Activated CD4-positive, alpha-beta T cell treated with anti-CD3 and anti-CD28 coated beads, Interleukin-2, amount 10 ng/mL, durations not matched to agents 7 days and 5 days (primary cell): ENCODE results near the gene MRM2. TPM values are rescaled to one million over a fixed set of nuclear protein-coding genes. Genes with fewer than 3 reads are reported as not detected.

ENCODE experiments used
- CTCF ChIA-PET: fragments of 350-600 bp; sonication (Branson Sonifier 250); formaldehyde crosslinking; loops from one replicate; lab custom pipeline; 2021; ENCODE audit warnings: antibody characterized with exemption; lab: Charles Lee
- POLR2A ChIA-PET: fragments of 350-600 bp; sonication (Branson Sonifier 250); formaldehyde crosslinking; loops from one replicate; lab custom pipeline; 2021; ENCODE audit warnings: antibody characterized with exemption; lab: Charles Lee
- DNase-seq: peaks from one replicate; pipeline ENCODE4 v3.0.0-alpha.2; 2020
- H3K27ac Mint-ChIP-seq: one replicate; pipeline ENCODE4 v1.8.0; 2021; ENCODE audit warnings: mild to moderate bottlenecking, moderate library complexity, mixed read lengths
- H3K27me3 Mint-ChIP-seq: one replicate; pipeline ENCODE4 v1.8.0; 2021; ENCODE audit warnings: mixed read lengths
- H3K36me3 Mint-ChIP-seq: one replicate; pipeline ENCODE4 v1.8.0; 2021; ENCODE audit warnings: low read depth, mixed read lengths
- H3K4me1 Mint-ChIP-seq: one replicate; pipeline ENCODE4 v1.8.0; 2021; ENCODE audit warnings: mixed read lengths
- H3K4me3 Mint-ChIP-seq: one replicate; pipeline ENCODE4 v1.8.0; 2021; ENCODE audit warnings: mild to moderate bottlenecking, moderate library complexity, mixed read lengths
- H3K9me3 Mint-ChIP-seq: one replicate; pipeline ENCODE4 v1.8.0; 2021; ENCODE audit warnings: mixed read lengths
- total RNA-seq, 2 experiments: library from RNA; stranded (reverse); gene quantifications; one replicate each; pipeline ENCODE4 v1.2.3, GENCODE V29; 2021

MRM2 gene
- total RNA-seq, 2 experiments from 2014 or later = 28.6 to 28.8 TPM

DNA sequence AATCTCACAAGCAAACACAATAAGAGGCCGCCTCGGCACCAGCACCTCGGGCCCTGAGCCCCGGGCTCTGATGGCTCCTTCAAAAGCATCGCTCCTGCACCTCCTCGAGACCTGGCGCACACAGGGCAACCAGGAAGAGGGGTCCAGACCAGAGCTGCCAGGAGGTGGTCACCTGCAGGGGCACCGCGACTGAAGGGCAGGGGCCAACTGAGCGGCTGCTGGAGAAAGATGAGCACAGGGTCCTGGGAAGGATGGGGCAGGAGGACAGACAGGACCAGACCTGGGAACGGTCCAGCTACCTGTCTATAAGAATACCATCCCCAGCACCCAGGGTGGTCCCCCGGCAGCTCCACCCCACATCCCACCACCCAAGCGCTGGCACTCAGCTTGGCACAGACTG is 30.1 kb downstream of the MRM2 start:
- H3K4me1 Mint-ChIP-seq = peaks cover 16% of the 10 kb centered on the region
- ChIA-PET CTCF (interaction anchor here (0.6 to 1.2 kb wide), 2 partner anchors 12 to 14 kb away, joined by 3 read pairs; no protein-coding TSS in a partner anchor), POLR2A (no interaction called here)
- no peaks in the 10 kb centered on the region for H3K27me3 Mint-ChIP-seq
- no peak overlapping the region for H3K4me3 Mint-ChIP-seq
- no peak overlapping the region for H3K27ac Mint-ChIP-seq
- no peaks in the 10 kb centered on the region for H3K9me3 Mint-ChIP-seq
- peaks cover 37% of the 10 kb centered on the region for H3K36me3 Mint-ChIP-seq
- DNase-seq = no peak

DNA sequence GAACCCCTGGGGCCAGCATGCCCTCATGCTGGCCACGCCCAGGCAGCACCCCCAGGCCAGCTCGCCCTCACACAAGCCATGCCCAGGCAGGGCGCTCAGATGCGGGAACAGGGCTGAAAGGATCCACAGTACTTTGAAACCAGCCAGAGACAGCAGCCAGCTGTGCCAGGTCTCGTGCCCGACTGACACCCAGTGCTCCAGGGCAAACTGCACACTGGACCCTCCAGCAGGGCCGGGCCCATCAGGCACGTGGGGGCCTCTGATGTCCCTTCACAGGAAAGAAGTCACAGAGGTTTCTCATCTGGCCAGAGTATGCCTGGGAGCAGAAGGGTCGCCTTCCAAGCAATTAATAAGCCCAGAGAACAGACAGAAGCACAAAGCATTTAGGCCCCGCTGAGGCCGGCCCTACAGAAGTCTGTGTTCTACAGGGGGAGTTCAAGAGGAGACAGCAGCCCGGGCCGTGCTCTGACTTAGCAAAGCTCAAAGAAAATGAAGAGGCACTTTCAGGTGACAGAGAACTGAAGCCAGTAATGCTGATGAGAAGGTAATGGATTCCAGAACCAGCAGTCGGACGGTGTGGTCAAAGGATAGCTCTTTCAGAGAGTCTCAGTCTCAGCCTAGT is 30.6 kb downstream of the MRM2 start:
- no peak overlapping the region for H3K27ac Mint-ChIP-seq
- ChIA-PET CTCF (interaction anchor here (1.2 kb wide), 1 partner anchor 15 kb away, joined by 3 read pairs; no protein-coding TSS in a partner anchor), POLR2A (no interaction called here)
- H3K9me3 Mint-ChIP-seq = no peaks in the 10 kb centered on the region
- H3K4me3 Mint-ChIP-seq = no peak overlapping the region
- H3K36me3 Mint-ChIP-seq = peaks cover 37% of the 10 kb centered on the region
- H3K27me3 Mint-ChIP-seq = no peaks in the 10 kb centered on the region
- no peak for DNase-seq
- peaks cover 16% of the 10 kb centered on the region for H3K4me1 Mint-ChIP-seq

GRCh38 chr7:2210551-2211258 is 31.3 kb downstream of the MRM2 start:
- peaks cover 33% of the 10 kb centered on the region for H3K36me3 Mint-ChIP-seq
- no peaks in the 10 kb centered on the region for H3K9me3 Mint-ChIP-seq
- no peaks in the 10 kb centered on the region for H3K27me3 Mint-ChIP-seq
- no peak overlapping the region for H3K27ac Mint-ChIP-seq
- ChIA-PET POLR2A (no interaction called here), CTCF (interaction anchor here (0.9 to 1.2 kb wide), 2 partner anchors 16 to 22 kb away, joined by 3 read pairs; partner anchors contain the start of gene MAD1L1)
- H3K4me3 Mint-ChIP-seq = no peak overlapping the region
- DNase-seq = no peak
- peaks cover 11% of the 10 kb centered on the region for H3K4me1 Mint-ChIP-seq

DNA sequence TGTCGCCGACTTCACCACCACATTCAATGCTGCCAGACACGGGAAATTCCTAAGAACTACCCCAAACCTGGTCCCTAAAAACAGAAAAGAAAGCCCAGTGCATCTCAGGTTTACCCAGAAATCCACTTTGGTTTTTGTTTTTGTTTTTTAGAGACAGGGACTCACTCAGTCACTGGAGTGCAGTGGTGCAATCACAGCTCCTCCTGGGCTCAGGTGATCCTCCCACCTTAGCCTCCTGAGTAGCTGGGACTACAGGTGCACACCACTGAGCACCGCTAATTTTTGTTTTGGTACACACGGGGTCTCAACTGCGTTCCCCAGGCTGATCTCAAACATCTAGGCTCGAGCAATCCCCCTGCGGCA is 32.1 kb downstream of the MRM2 start:
- Mint-ChIP-seq H3K4me3 (no peak overlapping the region), H3K4me1 (peaks cover 8% of the 10 kb centered on the region), H3K9me3 (no peaks in the 10 kb centered on the region), H3K27me3 (no peaks in the 10 kb centered on the region), H3K27ac (no peak overlapping the region), H3K36me3 (peaks cover 28% of the 10 kb centered on the region)
- ChIA-PET CTCF (interaction anchor here (0.9 to 1.1 kb wide), 2 partner anchors 22 to 23 kb away, joined by 3 read pairs; partner anchors contain the start of gene MAD1L1), POLR2A (no interaction called here)
- DNase-seq = no peak

DNA sequence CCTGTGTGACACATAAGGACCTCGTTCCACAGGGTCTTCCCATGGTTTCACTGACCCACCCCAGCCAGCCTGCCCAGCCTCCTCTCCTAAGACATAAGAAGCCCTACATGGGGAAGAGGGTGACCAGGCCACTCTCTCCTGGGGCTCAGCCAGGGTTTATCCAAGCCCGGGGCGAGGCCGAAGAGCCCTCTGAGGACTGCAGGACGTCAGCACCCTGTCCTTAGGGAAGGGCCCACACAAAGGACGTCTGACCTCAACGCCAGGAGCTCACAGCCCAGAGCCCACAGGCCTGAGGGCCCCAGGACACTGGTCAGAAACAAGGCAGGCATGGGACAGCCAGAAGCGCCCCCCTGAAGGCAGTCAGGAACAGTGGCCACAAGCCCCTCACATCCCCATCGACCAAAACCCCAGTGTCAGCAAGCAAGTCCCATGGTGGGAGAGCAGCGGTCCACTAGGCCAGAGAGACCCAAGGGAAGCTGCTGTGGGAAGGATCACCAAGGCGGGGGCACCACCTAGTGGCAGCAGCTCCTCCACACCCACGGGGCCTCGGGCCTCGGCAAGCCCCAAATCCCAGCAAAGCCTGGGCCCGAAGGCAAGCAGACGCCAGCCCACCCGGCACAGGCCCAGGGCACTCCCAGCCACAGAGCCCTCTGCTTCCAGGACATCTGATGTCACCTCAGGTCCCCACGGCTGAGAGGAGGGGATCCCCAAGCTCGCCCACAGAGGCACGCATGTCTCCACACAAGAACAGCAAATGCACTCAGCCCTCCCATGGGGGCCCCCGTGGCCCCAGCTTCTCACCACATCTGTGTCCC is 32.7 kb downstream of the MRM2 start:
- Mint-ChIP-seq H3K27me3 (no peaks in the 10 kb centered on the region), H3K4me3 (no peak overlapping the region), H3K27ac (no peak overlapping the region), H3K9me3 (no peaks in the 10 kb centered on the region), H3K36me3 (peaks cover 28% of the 10 kb centered on the region), H3K4me1 (peaks cover 4% of the 10 kb centered on the region)
- ChIA-PET CTCF (interaction anchor here (0.9 to 1.1 kb wide), 2 partner anchors 23 kb away, joined by 3 read pairs; partner anchors contain the start of gene MAD1L1), POLR2A (no interaction called here)
- DNase-seq = peak; percentile 48

- Mint-ChIP-seq H3K36me3 (peaks cover 24% of the 10 kb centered on the region), H3K4me1 (no peaks in the 10 kb centered on the region), H3K27me3 (no peaks in the 10 kb centered on the region), H3K27ac (peak overlapping the region; percentile 34), H3K9me3 (no peaks in the 10 kb centered on the region), H3K4me3 (no peak overlapping the region)
- CTCF ChIA-PET = no interaction called here
- no peak for DNase-seq
- POLR2A ChIA-PET = no interaction called here
Observed at GRCh38 chr7:2208712-2209111, 33.3 kb downstream of the MRM2 start.

DNA sequence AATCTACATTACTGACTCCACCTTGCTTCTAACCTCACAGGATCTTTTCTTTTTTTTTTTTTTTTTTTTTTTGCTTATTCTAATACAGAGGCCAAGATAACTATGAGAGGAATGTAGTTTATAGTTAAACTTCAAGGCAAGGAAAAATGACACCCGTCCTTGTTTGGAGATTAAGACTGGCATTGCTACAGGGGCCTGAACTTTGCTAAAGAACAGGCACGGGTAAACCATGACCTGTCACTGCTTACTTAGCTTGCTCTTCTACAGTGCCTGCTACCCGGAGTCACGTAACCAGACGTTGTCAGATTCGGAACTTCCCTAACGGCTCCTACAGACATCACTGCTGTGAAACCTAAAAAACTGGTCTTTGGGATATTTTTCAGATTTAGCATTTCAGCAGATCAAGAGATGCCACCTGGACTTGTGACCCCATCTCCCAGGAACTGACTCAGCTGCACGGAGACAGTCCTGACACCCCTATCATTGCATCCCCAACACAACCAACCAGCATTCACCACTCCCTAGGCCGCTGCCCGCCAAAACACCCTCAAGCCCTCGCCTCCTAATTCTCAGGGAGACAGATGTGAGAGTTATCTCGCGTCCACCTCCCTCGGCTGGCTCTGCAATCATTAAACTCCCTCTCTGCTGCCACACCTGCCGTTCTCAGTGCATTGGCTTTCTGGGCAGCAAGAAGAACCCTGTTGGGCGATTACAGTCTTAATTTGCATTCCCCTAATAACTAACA is 36.8 kb downstream of the MRM2 start:
- Mint-ChIP-seq H3K4me3 (no peak overlapping the region), H3K4me1 (no peaks in the 10 kb centered on the region)
- POLR2A ChIA-PET = no interaction called here

GRCh38 chr7:2204446-2204845 is 37.6 kb downstream of the MRM2 start:
- no peaks in the 10 kb centered on the region for H3K9me3 Mint-ChIP-seq
- no peak overlapping the region for H3K4me3 Mint-ChIP-seq
- H3K4me1 Mint-ChIP-seq = no peaks in the 10 kb centered on the region
- ChIA-PET POLR2A (no interaction called here), CTCF (no interaction called here)
- H3K36me3 Mint-ChIP-seq = peaks cover 11% of the 10 kb centered on the region
- no peaks in the 10 kb centered on the region for H3K27me3 Mint-ChIP-seq
- DNase-seq = no peak
- no peak overlapping the region for H3K27ac Mint-ChIP-seq

More for the DNA sequence above, 36.8 kb downstream of the MRM2 start:
- Mint-ChIP-seq H3K36me3 (peaks cover 11% of the 10 kb centered on the region), H3K27ac (no peak overlapping the region), H3K27me3 (no peaks in the 10 kb centered on the region), H3K9me3 (no peaks in the 10 kb centered on the region)
- DNase-seq = no peak
- CTCF ChIA-PET = no interaction called here

DNA sequence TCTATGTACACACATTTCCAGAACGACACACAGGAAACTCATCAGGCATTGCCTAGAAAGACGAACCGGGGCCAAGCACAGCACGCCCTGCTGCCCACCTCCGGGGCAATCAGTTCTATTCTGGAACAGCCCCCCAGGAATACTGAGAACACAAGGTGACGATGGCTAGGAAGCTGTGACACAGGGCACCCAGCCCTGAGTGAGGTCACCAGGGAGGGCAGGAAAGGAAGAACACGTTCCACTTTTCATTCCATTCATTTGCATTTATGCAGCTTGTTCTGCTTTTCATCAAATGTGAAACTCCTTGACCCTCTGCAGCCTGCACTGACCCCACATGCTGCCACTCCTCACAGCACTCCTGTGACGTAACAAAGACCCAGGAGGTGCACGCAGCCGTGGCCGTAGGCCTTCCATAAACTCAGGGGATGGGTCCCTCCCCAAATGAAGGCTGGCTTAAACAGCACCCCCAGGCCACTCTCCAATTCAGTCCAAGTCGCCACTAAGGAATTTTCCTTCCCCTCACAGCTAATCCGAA is 38.2 kb downstream of the MRM2 start:
- H3K4me1 Mint-ChIP-seq = no peaks in the 10 kb centered on the region
- DNase-seq = no peak
- H3K27me3 Mint-ChIP-seq = no peaks in the 10 kb centered on the region
- no peak overlapping the region for H3K27ac Mint-ChIP-seq
- no peaks in the 10 kb centered on the region for H3K9me3 Mint-ChIP-seq
- ChIA-PET POLR2A (no interaction called here), CTCF (no interaction called here)
- H3K4me3 Mint-ChIP-seq = no peak overlapping the region
- H3K36me3 Mint-ChIP-seq = peaks cover 9% of the 10 kb centered on the region

- DNase-seq = no peak
- ChIA-PET CTCF (no interaction called here), POLR2A (no interaction called here)
- Mint-ChIP-seq H3K27me3 (no peaks in the 10 kb centered on the region), H3K27ac (no peak overlapping the region), H3K36me3 (peaks cover 2% of the 10 kb centered on the region), H3K4me1 (no peaks in the 10 kb centered on the region), H3K9me3 (no peaks in the 10 kb centered on the region), H3K4me3 (no peak overlapping the region)
Observed at GRCh38 chr7:2202901-2203765, 38.9 kb downstream of the MRM2 start.

DNA sequence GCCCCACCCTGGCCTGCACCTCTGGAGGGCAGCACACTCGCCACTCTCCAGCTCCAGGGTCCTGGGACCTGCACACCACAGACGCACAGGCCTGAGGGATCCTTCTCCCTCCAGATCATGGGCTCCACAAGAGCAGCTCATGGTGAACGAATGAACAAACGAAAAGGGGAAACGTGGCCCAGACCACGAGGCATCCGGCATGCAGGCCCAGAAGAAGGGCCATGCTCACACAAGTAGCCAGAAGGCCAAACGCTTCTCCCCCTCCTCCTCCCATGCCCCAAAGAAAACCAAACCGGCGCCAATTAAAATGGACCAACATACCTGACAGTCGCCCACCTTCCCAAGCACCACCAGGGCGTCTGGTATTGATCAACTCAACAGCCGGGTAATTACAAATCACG is 39.6 kb downstream of the MRM2 start:
- ChIA-PET CTCF (no interaction called here), POLR2A (no interaction called here)
- Mint-ChIP-seq H3K27me3 (no peaks in the 10 kb centered on the region), H3K27ac (no peak overlapping the region), H3K4me3 (no peak overlapping the region), H3K4me1 (no peaks in the 10 kb centered on the region), H3K36me3 (peaks cover 5% of the 10 kb centered on the region), H3K9me3 (no peaks in the 10 kb centered on the region)
- DNase-seq = no peak
